HepG2 (cell line): ENCODE measurements around the gene ABCB8. TPM values are rescaled to one million over a fixed set of nuclear protein-coding genes. Genes with fewer than 3 reads are reported as not detected.

Experiments used
- ETV5 ChIP-seq: IDR thresholded peaks from 2 replicates; pipeline ENCODE4 v1.6.1; 2018; ENCODE audit warnings: missing biosample characterization, missing genetic modification reagents, inconsistent platforms, borderline replicate concordance
- GATA4 ChIP-seq: sonication (generic); IDR thresholded peaks from 2 replicates; pipeline ENCODE4 v1.6.1; 2016; ENCODE audit warnings: antibody characterized with exemption, low read depth, borderline replicate concordance
- GATAD1 ChIP-seq: IDR thresholded peaks from 2 replicates; pipeline ENCODE4 v1.6.1; 2016; ENCODE audit warnings: missing genetic modification reagents, missing compliant biosample characterization
- KLF9 ChIP-seq: IDR thresholded peaks from 2 replicates; pipeline ENCODE4 v1.6.1; 2016; ENCODE audit warnings: low read depth
- KMT2B ChIP-seq: IDR thresholded peaks from 2 replicates; pipeline ENCODE4 v1.6.1; 2016; ENCODE audit warnings: missing genetic modification reagents, missing compliant biosample characterization
- MAZ ChIP-seq, 2 experiments: sonication (generic) in 1 of 2; formaldehyde crosslinking in 1 of 2; IDR thresholded peaks; 2 replicates each; pipeline versions ENCODE4 v1.5.0 to v1.6.1; 2012 to 2020; ENCODE audit warnings: low read depth in 2 of 2, mild to moderate bottlenecking in 2 of 2, borderline replicate concordance in 1 of 2, improper control_type of control experiment in 1 of 2, low read length in 1 of 2, missing genetic modification reagents in 1 of 2, moderate library complexity in 1 of 2
- MYC ChIP-seq: sonication (generic); formaldehyde crosslinking; IDR thresholded peaks from 2 replicates; pipeline ENCODE4 v1.9.0; 2021; ENCODE audit warnings: missing genetic modification reagents, borderline replicate concordance
- SATB2 ChIP-seq: sonication (generic); formaldehyde crosslinking; IDR thresholded peaks from 2 replicates; pipeline ENCODE4 v1.5.0; 2020; ENCODE audit warnings: missing genetic modification reagents
- SKIL ChIP-seq: sonication (generic); formaldehyde crosslinking; IDR thresholded peaks from 2 replicates; pipeline ENCODE4 v1.8.0; 2022; ENCODE audit warnings: missing genetic modification reagents, mild to moderate bottlenecking, moderate library complexity, borderline replicate concordance
- TBX2 ChIP-seq: sonication (generic); formaldehyde crosslinking; IDR thresholded peaks from 2 replicates; pipeline ENCODE4 v1.5.0; 2020; ENCODE audit warnings: missing genetic modification reagents, mild to moderate bottlenecking, borderline replicate concordance
- ZBTB38 ChIP-seq: sonication (generic); formaldehyde crosslinking; IDR thresholded peaks from 2 replicates; pipeline ENCODE4 v1.5.1; 2020; ENCODE audit warnings: mild to moderate bottlenecking, missing genetic modification reagents
- ZKSCAN1 ChIP-seq: fragments of 150-350 bp; IDR thresholded peaks from 2 replicates; pipeline ENCODE4 v1.6.1; 2014; ENCODE audit warnings: low read length
- ZNF746 ChIP-seq: sonication (generic); formaldehyde crosslinking; IDR thresholded peaks from 2 replicates; pipeline ENCODE4 v1.8.0; 2022; ENCODE audit warnings: mild to moderate bottlenecking, missing genetic modification reagents
- ZNF75D ChIP-seq: sonication (generic); formaldehyde crosslinking; IDR thresholded peaks from 2 replicates; pipeline ENCODE4 v1.8.1; 2023; ENCODE audit warnings: missing genetic modification reagents, mild to moderate bottlenecking, borderline replicate concordance
- ZSCAN22 ChIP-seq: sonication (generic); formaldehyde crosslinking; IDR thresholded peaks from 2 replicates; pipeline ENCODE4 v1.4.0; 2020; ENCODE audit warnings: mild to moderate bottlenecking, missing genetic modification reagents
- polyA plus RNA-seq, 8 experiments: library from polyadenylated mRNA; depleted of rRNA in 3 of 8; stranded (reverse) in 7 of 8; unstranded in 1 of 8; fragments of >200 nt; fragmentation: Illumina TruSeq in 4 of 8; extraction: Trizol in 4 of 8; gene quantifications; 2 replicates each; pipeline versions ENCODE4 v1.2.1 to v1.2.3, GENCODE V29; 2011 to 2016; ENCODE audit warnings: low read depth in 4 of 8, missing spikeins in 1 of 8, mixed read lengths in 1 of 8; ENCODE audit not compliant: insufficient read depth in 1 of 8
- total RNA-seq, 5 experiments: library from RNA; depleted of rRNA; stranded (reverse); fragments of >200 nt; fragmentation: Illumina TruSeq; extraction: Trizol; gene quantifications; 2 replicates each; pipeline ENCODE4 v1.2.3, GENCODE V29; 2016; ENCODE audit warnings: low read depth in 1 of 5
- TF ChIP-seq, protein P1 (sequence below): sonication (generic); formaldehyde crosslinking; IDR thresholded peaks from 2 replicates; pipeline ENCODE4 v1.4.0; 2020; ENCODE audit warnings: mild to moderate bottlenecking, missing genetic modification reagents, borderline replicate concordance
- TF ChIP-seq, protein P2 (sequence below): sonication (generic); formaldehyde crosslinking; IDR thresholded peaks from 2 replicates; pipeline ENCODE4 v1.5.0; 2020; ENCODE audit warnings: missing genetic modification reagents

The ABCB8 gene
- total and polyA plus RNA-seq, 2 of the 13 experiments (the other 11 are each of a cell fraction or from before 2014, with no cell fraction given) = 6.6 to 16.7 TPM

DNA sequence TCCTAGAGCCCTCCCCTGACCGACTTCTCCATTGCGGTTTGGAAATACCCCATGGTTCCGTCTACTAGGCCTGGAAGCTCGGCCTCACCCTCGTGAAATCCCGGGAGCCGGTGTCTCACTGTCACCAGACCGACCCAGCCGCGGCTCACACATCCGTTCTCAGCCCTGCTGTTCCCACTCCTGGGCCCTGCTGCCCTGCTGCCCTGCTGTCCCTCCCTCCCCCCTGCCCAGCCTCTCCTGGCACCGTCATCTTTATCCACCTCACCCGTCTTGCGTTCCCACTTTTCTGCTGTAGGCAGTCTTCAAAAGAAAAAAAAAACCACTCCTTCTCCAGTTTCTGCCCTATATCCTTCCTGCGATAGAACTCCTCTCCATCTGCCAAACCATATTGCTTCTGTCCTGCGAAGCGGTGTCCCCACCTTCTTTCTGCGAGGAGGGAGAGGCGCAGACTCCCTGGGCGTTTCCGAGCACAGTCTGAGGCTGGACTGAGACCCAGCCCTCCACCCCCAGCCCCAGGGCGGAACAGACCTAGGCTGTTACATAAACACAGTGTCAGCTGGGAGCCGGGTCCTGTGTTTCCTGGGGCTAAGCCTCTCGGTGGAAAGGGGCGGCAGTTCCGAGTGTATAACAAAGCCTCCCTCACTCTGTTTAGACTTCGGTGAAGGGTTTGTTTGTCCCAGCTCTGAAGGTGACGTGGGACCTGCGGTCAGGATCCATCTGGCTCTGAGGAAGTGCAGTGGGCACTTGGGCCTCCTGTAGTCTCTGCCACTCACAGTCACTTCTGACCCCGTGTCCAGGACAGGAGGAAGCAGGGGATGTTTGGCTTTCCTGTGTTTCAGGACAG is 60.8 kb downstream of the ABCB8 start (continued):
- TF ChIP-seq MAZ (IDR thresholded peaks at IDR 0.05; ENCODE audit: borderline replicate concordance, low read depth, low read length) (no peak), MAZ (CRISPR knock-in tag; IDR thresholded peaks at IDR 0.05; ENCODE audit: low read depth) (peak; percentile 30; the same call in 1 of the 2 replicates), GATAD1 (CRISPR knock-in tag) (0 out of 2 replicates have a peak, but pooled peaks have one; percentile 19), MYC (CRISPR knock-in tag) (no peak), ZBTB38 (CRISPR knock-in tag) (peak; percentile 45; the same call in 1 of the 2 replicates), GATA4 (no peak), SKIL (CRISPR knock-in tag) (peak; percentile 58; the same call in 1 of the 2 replicates), ZNF75D (CRISPR knock-in tag) (no peak), ETV5 (CRISPR knock-in tag) (peak; percentile 79), SATB2 (CRISPR knock-in tag) (no peak), ZKSCAN1 (no peak), ZNF746 (CRISPR knock-in tag) (0 out of 2 replicates have a peak, but pooled peaks have one; percentile 25), KMT2B (CRISPR knock-in tag) (no peak; the same call in 1 of the 2 replicates), TBX2 (CRISPR knock-in tag) (peak; percentile 53), ZSCAN22 (CRISPR knock-in tag) (no peak), KLF9 (CRISPR knock-in tag) (no peak)
- TF ChIP-seq, protein P1, sequence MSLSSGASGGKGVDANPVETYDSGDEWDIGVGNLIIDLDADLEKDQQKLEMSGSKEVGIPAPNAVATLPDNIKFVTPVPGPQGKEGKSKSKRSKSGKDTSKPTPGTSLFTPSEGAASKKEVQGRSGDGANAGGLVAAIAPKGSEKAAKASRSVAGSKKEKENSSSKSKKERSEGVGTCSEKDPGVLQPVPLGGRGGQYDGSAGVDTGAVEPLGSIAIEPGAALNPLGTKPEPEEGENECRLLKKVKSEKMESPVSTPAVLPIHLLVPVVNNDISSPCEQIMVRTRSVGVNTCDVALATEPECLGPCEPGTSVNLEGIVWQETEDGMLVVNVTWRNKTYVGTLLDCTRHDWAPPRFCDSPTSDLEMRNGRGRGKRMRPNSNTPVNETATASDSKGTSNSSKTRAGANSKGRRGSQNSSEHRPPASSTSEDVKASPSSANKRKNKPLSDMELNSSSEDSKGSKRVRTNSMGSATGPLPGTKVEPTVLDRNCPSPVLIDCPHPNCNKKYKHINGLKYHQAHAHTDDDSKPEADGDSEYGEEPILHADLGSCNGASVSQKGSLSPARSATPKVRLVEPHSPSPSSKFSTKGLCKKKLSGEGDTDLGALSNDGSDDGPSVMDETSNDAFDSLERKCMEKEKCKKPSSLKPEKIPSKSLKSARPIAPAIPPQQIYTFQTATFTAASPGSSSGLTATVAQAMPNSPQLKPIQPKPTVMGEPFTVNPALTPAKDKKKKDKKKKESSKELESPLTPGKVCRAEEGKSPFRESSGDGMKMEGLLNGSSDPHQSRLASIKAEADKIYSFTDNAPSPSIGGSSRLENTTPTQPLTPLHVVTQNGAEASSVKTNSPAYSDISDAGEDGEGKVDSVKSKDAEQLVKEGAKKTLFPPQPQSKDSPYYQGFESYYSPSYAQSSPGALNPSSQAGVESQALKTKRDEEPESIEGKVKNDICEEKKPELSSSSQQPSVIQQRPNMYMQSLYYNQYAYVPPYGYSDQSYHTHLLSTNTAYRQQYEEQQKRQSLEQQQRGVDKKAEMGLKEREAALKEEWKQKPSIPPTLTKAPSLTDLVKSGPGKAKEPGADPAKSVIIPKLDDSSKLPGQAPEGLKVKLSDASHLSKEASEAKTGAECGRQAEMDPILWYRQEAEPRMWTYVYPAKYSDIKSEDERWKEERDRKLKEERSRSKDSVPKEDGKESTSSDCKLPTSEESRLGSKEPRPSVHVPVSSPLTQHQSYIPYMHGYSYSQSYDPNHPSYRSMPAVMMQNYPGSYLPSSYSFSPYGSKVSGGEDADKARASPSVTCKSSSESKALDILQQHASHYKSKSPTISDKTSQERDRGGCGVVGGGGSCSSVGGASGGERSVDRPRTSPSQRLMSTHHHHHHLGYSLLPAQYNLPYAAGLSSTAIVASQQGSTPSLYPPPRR = no peak; the same call in 1 of the 2 replicates
- TF ChIP-seq, protein P2, sequence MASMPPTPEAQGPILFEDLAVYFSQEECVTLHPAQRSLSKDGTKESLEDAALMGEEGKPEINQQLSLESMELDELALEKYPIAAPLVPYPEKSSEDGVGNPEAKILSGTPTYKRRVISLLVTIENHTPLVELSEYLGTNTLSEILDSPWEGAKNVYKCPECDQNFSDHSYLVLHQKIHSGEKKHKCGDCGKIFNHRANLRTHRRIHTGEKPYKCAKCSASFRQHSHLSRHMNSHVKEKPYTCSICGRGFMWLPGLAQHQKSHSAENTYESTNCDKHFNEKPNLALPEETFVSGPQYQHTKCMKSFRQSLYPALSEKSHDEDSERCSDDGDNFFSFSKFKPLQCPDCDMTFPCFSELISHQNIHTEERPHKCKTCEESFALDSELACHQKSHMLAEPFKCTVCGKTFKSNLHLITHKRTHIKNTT (CRISPR knock-in tag) = no peak
